PC-9 (cell line): ENCODE measurements around the gene REL. TPM values are rescaled to one million over a fixed set of nuclear protein-coding genes. Genes with fewer than 3 reads are reported as not detected.

Experiments used
- BruUV-seq: library from RNA; stranded (reverse); fragments of 400-500 nt; replicated peaks from 2 replicates; lab custom pipeline; 2021; lab: Mats Ljungman, UMichigan
- CTCF ChIA-PET: fragments of 300-600 bp; sonication (Branson Sonifier 250); formaldehyde crosslinking; loops from one replicate; lab custom pipeline; 2022; ENCODE audit warnings: antibody characterized with exemption; lab: Charles Lee
- POLR2A ChIA-PET: fragments of 300-600 bp; sonication (Branson Sonifier 250); formaldehyde crosslinking; loops from one replicate; lab custom pipeline; 2022; ENCODE audit warnings: antibody characterized with exemption; ENCODE audit not compliant: unreplicated experiment; lab: Charles Lee
- DNase-seq, 2 experiments: peaks; one replicate each; pipeline versions ENCODE4 v3.0.0 to v3.0.0-alpha.2; 2015 to 2022; ENCODE audit warnings: mixed read lengths in 1 of 2
- H2AFZ ChIP-seq: fragments of 200-600 bp; sonication (generic); 2 replicates; pipeline ENCODE4 v1.8.1; 2017; ENCODE audit warnings: antibody characterized with exemption
- H3F3A ChIP-seq: fragments of 200-600 bp; sonication (generic); 2 replicates; pipeline ENCODE4 v1.8.1; 2017; ENCODE audit warnings: antibody characterized with exemption, mild to moderate bottlenecking, low read depth; ENCODE audit not compliant: insufficient read depth
- H3K27ac ChIP-seq: fragments of 200-600 bp; sonication (generic); 2 replicates; pipeline ENCODE4 v1.6.1; 2016; ENCODE audit warnings: mixed run types
- H3K27me3 ChIP-seq: fragments of 200-600 bp; sonication (generic); 2 replicates; pipeline ENCODE4 v1.6.1; 2016; ENCODE audit warnings: low read depth, mixed run types; ENCODE audit not compliant: insufficient read depth
- H3K36me3 ChIP-seq: fragments of 200-600 bp; sonication (generic); 2 replicates; pipeline ENCODE4 v1.6.1; 2016; ENCODE audit warnings: low read depth, mixed run types
- H3K4me1 ChIP-seq: fragments of 200-600 bp; sonication (generic); replicated peaks from 2 replicates; pipeline ENCODE4 v1.6.1; 2016; ENCODE audit warnings: mixed run types; ENCODE audit not compliant: insufficient read depth
- H3K4me2 ChIP-seq: fragments of 200-600 bp; sonication (generic); 2 replicates; pipeline ENCODE4 v1.6.1; 2017; ENCODE audit warnings: mixed run types
- H3K4me3 ChIP-seq: fragments of 200-600 bp; sonication (generic); 2 replicates; pipeline ENCODE4 v1.6.1; 2016; ENCODE audit warnings: mixed run types
- H3K79me2 ChIP-seq: fragments of 200-600 bp; sonication (generic); 2 replicates; pipeline ENCODE4 v1.6.1; 2017; ENCODE audit warnings: low read depth, mixed run types
- H3K9me2 ChIP-seq: fragments of 200-600 bp; sonication (generic); 2 replicates; pipeline ENCODE4 v1.8.1; 2017; ENCODE audit warnings: mild to moderate bottlenecking; ENCODE audit not compliant: insufficient read depth
- H3K9me3 ChIP-seq: fragments of 200-600 bp; sonication (generic); 2 replicates; pipeline ENCODE4 v1.8.1; 2016; ENCODE audit warnings: low read depth; ENCODE audit not compliant: insufficient read depth
- H4K20me1 ChIP-seq: fragments of 200-600 bp; sonication (generic); 2 replicates; pipeline ENCODE4 v1.8.1; 2017; ENCODE audit not compliant: insufficient read depth
- EZH2 ChIP-seq: fragments of 200-600 bp; sonication (generic); IDR thresholded peaks from 2 replicates; pipeline ENCODE4 v1.8.0; 2017; ENCODE audit warnings: antibody characterized with exemption, low read depth
- intact Hi-C: fragments of 100-400 bp; cut with micrococcal nuclease; formaldehyde crosslinking; loops from one replicate; pipeline ENCODE4 v1.10.0; 2022; ENCODE audit not compliant: unreplicated experiment
- total RNA-seq: library from RNA; stranded (reverse); gene quantifications from 2 replicates; pipeline ENCODE4 v1.2.3, GENCODE V29; 2021
- TF ChIP-seq, protein P1 (sequence below): fragments of 200-600 bp; sonication (generic); conservative IDR thresholded peaks from 2 replicates; pipeline ENCODE4 v1.6.1; 2017; ENCODE audit warnings: mixed run types, antibody characterized with exemption, mild to moderate bottlenecking, moderate library complexity

REL gene
- total RNA-seq, 1 experiment from 2014 or later: 13.3 TPM

GRCh38 chr2:60958800-60959199, 77.4 kb downstream of the REL start:
- peaks cover 28% of the 10 kb centered on the region for H3F3A ChIP-seq
- peaks cover 61% of the 10 kb centered on the region for H3K4me1 ChIP-seq
- TF ChIP-seq, protein P1, sequence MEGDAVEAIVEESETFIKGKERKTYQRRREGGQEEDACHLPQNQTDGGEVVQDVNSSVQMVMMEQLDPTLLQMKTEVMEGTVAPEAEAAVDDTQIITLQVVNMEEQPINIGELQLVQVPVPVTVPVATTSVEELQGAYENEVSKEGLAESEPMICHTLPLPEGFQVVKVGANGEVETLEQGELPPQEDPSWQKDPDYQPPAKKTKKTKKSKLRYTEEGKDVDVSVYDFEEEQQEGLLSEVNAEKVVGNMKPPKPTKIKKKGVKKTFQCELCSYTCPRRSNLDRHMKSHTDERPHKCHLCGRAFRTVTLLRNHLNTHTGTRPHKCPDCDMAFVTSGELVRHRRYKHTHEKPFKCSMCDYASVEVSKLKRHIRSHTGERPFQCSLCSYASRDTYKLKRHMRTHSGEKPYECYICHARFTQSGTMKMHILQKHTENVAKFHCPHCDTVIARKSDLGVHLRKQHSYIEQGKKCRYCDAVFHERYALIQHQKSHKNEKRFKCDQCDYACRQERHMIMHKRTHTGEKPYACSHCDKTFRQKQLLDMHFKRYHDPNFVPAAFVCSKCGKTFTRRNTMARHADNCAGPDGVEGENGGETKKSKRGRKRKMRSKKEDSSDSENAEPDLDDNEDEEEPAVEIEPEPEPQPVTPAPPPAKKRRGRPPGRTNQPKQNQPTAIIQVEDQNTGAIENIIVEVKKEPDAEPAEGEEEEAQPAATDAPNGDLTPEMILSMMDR: no peak
- no peak for TF ChIP-seq EZH2
- H4K20me1 ChIP-seq: no peaks in the 10 kb centered on the region
- no peaks in the 10 kb centered on the region for H3K9me2 ChIP-seq
- ChIA-PET POLR2A (interaction anchor here (0.7 kb wide), 1 partner anchor 30 kb away, joined by 5 read pairs; no protein-coding TSS in a partner anchor), CTCF (interaction anchor here (0.6 kb wide), 1 partner anchor 76 kb away, joined by 3 read pairs; no protein-coding TSS in a partner anchor)
- H3K27me3 ChIP-seq: no peaks in the 10 kb centered on the region
- intact Hi-C loops: no loop called here
- peak overlapping the region; percentile 48 for H3K4me2 ChIP-seq
- BruUV-seq: no TSS peak
- H3K9me3 ChIP-seq: no peaks in the 10 kb centered on the region
- DNase-seq: peak in 1 of 2 experiments; percentile 79
- H2AFZ ChIP-seq: peak overlapping the region; percentile 73
- no peaks in the 10 kb centered on the region for H3K79me2 ChIP-seq
- peaks cover 2% of the 10 kb centered on the region; the same call in 1 of the 2 replicates for H3K36me3 ChIP-seq
- peak overlapping the region; percentile 77 for H3K27ac ChIP-seq
- H3K4me3 ChIP-seq: no peak overlapping the region

- Histone ChIP-seq H2AFZ (no peak overlapping the region), H3K79me2 (no peaks in the 10 kb centered on the region), H3K4me2 (0 out of 2 replicates have a peak overlapping the region, but pooled peaks have one; percentile 48), H3K9me2 (no peaks in the 10 kb centered on the region), H3K4me1 (peaks cover 61% of the 10 kb centered on the region), H3K4me3 (no peak overlapping the region), H3K27ac (peak overlapping the region; percentile 77), H3K27me3 (no peaks in the 10 kb centered on the region), H3K36me3 (peaks cover 2% of the 10 kb centered on the region; the same call in 1 of the 2 replicates), H3F3A (peaks cover 28% of the 10 kb centered on the region), H3K9me3 (no peaks in the 10 kb centered on the region), H4K20me1 (no peaks in the 10 kb centered on the region)
- no peak for DNase-seq
- TF ChIP-seq, protein P1: no peak
- TF ChIP-seq EZH2: no peak
- POLR2A ChIA-PET: no interaction called here
- intact Hi-C loops: no loop called here
- CTCF ChIA-PET: no interaction called here
- BruUV-seq: no TSS peak
Observed at GRCh38 chr2:60959501-60959900, 78.1 kb downstream of the REL start.

GRCh38 chr2:60960706-60961105, 79.3 kb downstream of the REL start:
- Histone ChIP-seq H3K9me2 (no peaks in the 10 kb centered on the region), H3K27ac (peak overlapping the region; percentile 83), H3K4me1 (peaks cover 71% of the 10 kb centered on the region), H2AFZ (no peak overlapping the region), H4K20me1 (no peaks in the 10 kb centered on the region), H3K79me2 (no peaks in the 10 kb centered on the region), H3F3A (peaks cover 28% of the 10 kb centered on the region), H3K4me3 (no peak overlapping the region; the same call in 1 of the 2 replicates), H3K9me3 (no peaks in the 10 kb centered on the region), H3K36me3 (0 out of 2 replicates have a peak, but pooled peaks cover 2% of the 10 kb centered on the region), H3K27me3 (no peaks in the 10 kb centered on the region), H3K4me2 (peak overlapping the region; percentile 60)
- BruUV-seq: no TSS peak
- CTCF ChIA-PET: interaction anchor here (0.6 kb wide), 1 partner anchor 42 kb away, joined by 4 read pairs; no protein-coding TSS in a partner anchor
- POLR2A ChIA-PET: no interaction called here
- intact Hi-C loops: no loop called here
- TF ChIP-seq EZH2: no peak
- TF ChIP-seq, protein P1: no peak
- DNase-seq: no peak
